Neuronal stem cell (in vitro differentiated cells): ENCODE results near the gene GRIK4.
A peak's percentile ranks its signal among the peaks of the same experiment; 100 is the strongest.

Experiments
- DNase-seq: peaks from one replicate; pipeline ENCODE4 v3.0.0-alpha.2; 2013; ENCODE audit warnings: low spot score
- H2AFZ ChIP-seq: one replicate; pipeline ENCODE4 v1.6.1; 2013; ENCODE audit warnings: mild to moderate bottlenecking, low read length, inconsistent platforms
- H2AK5ac ChIP-seq: 2 replicates; pipeline ENCODE4 v1.6.1; 2013; ENCODE audit warnings: low read depth, mild to moderate bottlenecking, inconsistent platforms, low read length, moderate library complexity, mixed read lengths
- H2BK120ac ChIP-seq: 2 replicates; pipeline ENCODE4 v1.6.1; 2013; ENCODE audit warnings: low read depth, mild to moderate bottlenecking, inconsistent platforms, low read length, moderate library complexity, mixed read lengths
- H2BK12ac ChIP-seq: one replicate; pipeline ENCODE4 v1.6.1; 2013; ENCODE audit warnings: low read length, inconsistent platforms
- H2BK15ac ChIP-seq: 2 replicates; pipeline ENCODE4 v1.6.1; 2013; ENCODE audit warnings: mild to moderate bottlenecking, low read length, inconsistent platforms, mixed read lengths
- H2BK5ac ChIP-seq: one replicate; pipeline ENCODE4 v1.6.1; 2013; ENCODE audit warnings: inconsistent platforms, mild to moderate bottlenecking, low read length, moderate library complexity
- H3K14ac ChIP-seq: one replicate; pipeline ENCODE4 v1.6.1; 2013; ENCODE audit warnings: low read length, inconsistent platforms
- H3K18ac ChIP-seq: 2 replicates; pipeline ENCODE4 v1.6.1; 2013; ENCODE audit warnings: low read length, inconsistent platforms
- H3K23ac ChIP-seq: 2 replicates; pipeline ENCODE4 v1.6.1; 2013; ENCODE audit warnings: low read depth, mild to moderate bottlenecking, mixed read lengths, low read length, inconsistent platforms; ENCODE audit not compliant: poor library complexity
- H3K27ac ChIP-seq: replicated peaks from 3 replicates; pipeline ENCODE4 v1.5.1; 2013; ENCODE audit warnings: low read length, inconsistent platforms
- H3K27me3 ChIP-seq, 3 experiments: 2 replicates each; pipeline ENCODE4 v1.6.1; 2013; ENCODE audit warnings: low read length in 3 of 3, mild to moderate bottlenecking in 2 of 3, inconsistent platforms in 1 of 3, low read depth in 1 of 3, mixed read lengths in 1 of 3, moderate library complexity in 1 of 3; ENCODE audit not compliant: control insufficient read depth in 3 of 3, insufficient read depth in 3 of 3
- H3K36me3 ChIP-seq, 2 donors: replicated peaks in 1 of 2; 2 replicates each; pipeline ENCODE4 v1.6.1; 2013; ENCODE audit warnings: low read length in 2 of 2; ENCODE audit not compliant: control insufficient read depth in 2 of 2, insufficient read depth in 2 of 2
- H3K4ac ChIP-seq: 2 replicates; pipeline ENCODE4 v1.6.1; 2013; ENCODE audit warnings: inconsistent platforms, mild to moderate bottlenecking, low read length, moderate library complexity
- H3K4me1 ChIP-seq, 2 donors: 1 replicate in 1 of 2; 2 replicates in 1 of 2; pipeline ENCODE4 v1.6.1; 2013; ENCODE audit warnings: low read length in 2 of 2, low read depth in 1 of 2; ENCODE audit not compliant: control insufficient read depth in 2 of 2, insufficient read depth in 1 of 2
- H3K4me2 ChIP-seq: one replicate; pipeline ENCODE4 v1.6.1; 2013; ENCODE audit warnings: mild to moderate bottlenecking, low read length, inconsistent platforms; ENCODE audit not compliant: insufficient read depth, poor library complexity, severe bottlenecking
- H3K4me3 ChIP-seq, 2 donors: 2 replicates each; pipeline ENCODE4 v1.5.1; 2013; ENCODE audit warnings: low read length in 2 of 2, mild to moderate bottlenecking in 2 of 2, inconsistent platforms in 1 of 2, moderate library complexity in 1 of 2
- H3K79me1 ChIP-seq: one replicate; pipeline ENCODE4 v1.6.1; 2013; ENCODE audit warnings: low read depth, mild to moderate bottlenecking, inconsistent platforms, low read length, moderate library complexity
- H3K9ac ChIP-seq: one replicate; pipeline ENCODE4 v1.6.1; 2013; ENCODE audit warnings: mild to moderate bottlenecking, low read depth, low read length, inconsistent platforms; ENCODE audit not compliant: poor library complexity
- H3K9me3 ChIP-seq, 2 donors: replicated peaks in 1 of 2; 2 replicates each; pipeline versions ENCODE3 to v1.6.1; 2013; ENCODE audit warnings: low read length in 2 of 2, mild to moderate bottlenecking in 2 of 2, inconsistent platforms in 1 of 2, low read depth in 1 of 2, mixed read lengths in 1 of 2, moderate library complexity in 1 of 2; ENCODE audit not compliant: control insufficient read depth in 2 of 2, insufficient read depth in 1 of 2
- H4K8ac ChIP-seq: one replicate; pipeline ENCODE4 v1.6.1; 2013; ENCODE audit warnings: low read depth, mild to moderate bottlenecking, inconsistent platforms, low read length, moderate library complexity
- H4K91ac ChIP-seq: one replicate; pipeline ENCODE4 v1.6.1; 2013; ENCODE audit warnings: low read length, low read depth, mild to moderate bottlenecking, inconsistent platforms; ENCODE audit not compliant: poor library complexity
- WGBS, 2 donors: extraction: QIAGEN DNeasy Blood & Tissue Kit; methylation state at CpG; one replicate each; pipeline ENCODE4 v1.1.7; 2013; ENCODE audit warnings: missing lambda C conversion rate in 2 of 2, mixed read lengths in 1 of 2; ENCODE audit not compliant: insufficient read length in 2 of 2, insufficient replicate concordance in 1 of 2; ENCODE audit errors: extremely low coverage in 2 of 2; 5-methylcytosine and 5-hydroxymethylcytosine counted together

Gene GRIK4

GRCh38 chr11:120536091-120536796, 24.7 kb downstream of the GRIK4 start:
- Histone ChIP-seq H3K79me1 (no peaks in the 10 kb centered on the region), H2BK12ac (no peak overlapping the region), H3K9me3 (no peaks in the 10 kb centered on the region), H3K27ac (no peak overlapping the region), H3K4me3 (no peak overlapping the region), H4K8ac (no peak overlapping the region), H3K23ac (no peak overlapping the region), H3K36me3 (no peaks in the 10 kb centered on the region), H3K18ac (no peak overlapping the region), H3K4me2 (no peak overlapping the region), H2BK5ac (no peak overlapping the region), H2BK15ac (no peak overlapping the region), H3K27me3 (no peaks in the 10 kb centered on the region), H4K91ac (no peak overlapping the region), H3K9ac (no peak overlapping the region), H3K14ac (no peak overlapping the region), H2AFZ (no peak overlapping the region), H3K4ac (no peak overlapping the region), H2AK5ac (no peak overlapping the region), H3K4me1 (peaks cover 8 to 10% of the 10 kb centered on the region in 2 donors), H2BK120ac (no peak overlapping the region)
- no CpG with 5 or more reads among the region's 13 CpGs for WGBS, 2 donors
- DNase-seq: no peak

- Histone ChIP-seq H3K79me1 (no peaks in the 10 kb centered on the region), H3K9me3 (peaks cover 0 to under 1% of the 10 kb centered on the region in 2 donors), H3K4ac (no peak overlapping the region), H2BK120ac (no peak overlapping the region), H4K91ac (no peak overlapping the region), H2BK15ac (no peak overlapping the region), H3K18ac (peak overlapping the region; percentile 17), H3K23ac (no peak overlapping the region), H3K9ac (no peak overlapping the region), H3K14ac (peak overlapping the region; percentile 5), H3K4me1 (peaks cover 8 to 10% of the 10 kb centered on the region in 2 donors), H3K27me3 (no peaks in the 10 kb centered on the region), H2AFZ (no peak overlapping the region), H2BK12ac (no peak overlapping the region), H4K8ac (no peak overlapping the region), H3K4me2 (no peak overlapping the region), H2BK5ac (no peak overlapping the region), H3K36me3 (no peaks in the 10 kb centered on the region), H2AK5ac (no peak overlapping the region), H3K27ac (no peak overlapping the region), H3K4me3 (no peak overlapping the region)
- no CpG with 5 or more reads among the region's 11 CpGs for WGBS, 2 donors
- DNase-seq: no peak
These were observed 25.2 kb downstream of the GRIK4 start for GRCh38 chr11:120536797-120537169.

- no peak for DNase-seq
- H3K9ac ChIP-seq: no peak overlapping the region
- H3K4me3 ChIP-seq: no peak overlapping the region
- H3K36me3 ChIP-seq: no peaks in the 10 kb centered on the region
- H2BK12ac ChIP-seq: no peak overlapping the region
- no peak overlapping the region for H3K23ac ChIP-seq
- H4K91ac ChIP-seq: no peak overlapping the region
- no peak overlapping the region for H3K18ac ChIP-seq
- H3K4me2 ChIP-seq: no peak overlapping the region
- peaks cover 0 to 2% of the 10 kb centered on the region in 2 donors for H3K4me1 ChIP-seq
- H3K27ac ChIP-seq: no peak overlapping the region
- H2BK15ac ChIP-seq: no peak overlapping the region
- H2BK5ac ChIP-seq: no peak overlapping the region
- H3K14ac ChIP-seq: no peak overlapping the region
- H2BK120ac ChIP-seq: no peak overlapping the region
- WGBS, 2 donors: no CpG with 5 or more reads among the region's 12 CpGs
- H2AFZ ChIP-seq: no peak overlapping the region
- H3K79me1 ChIP-seq: no peaks in the 10 kb centered on the region
- H4K8ac ChIP-seq: no peak overlapping the region
- peaks cover 0 to 6% of the 10 kb centered on the region in 2 donors for H3K9me3 ChIP-seq
- no peak overlapping the region for H2AK5ac ChIP-seq
- no peak overlapping the region for H3K4ac ChIP-seq
- no peaks in the 10 kb centered on the region for H3K27me3 ChIP-seq
These were observed 26.4 kb downstream of the GRIK4 start for GRCh38 chr11:120537996-120538395.

- H2AFZ ChIP-seq: no peak overlapping the region
- H2BK120ac ChIP-seq: no peak overlapping the region
- no peak overlapping the region for H3K4me3 ChIP-seq
- no peak overlapping the region for H2BK12ac ChIP-seq
- no peak overlapping the region for H3K9ac ChIP-seq
- H4K8ac ChIP-seq: no peak overlapping the region
- no peak overlapping the region for H2AK5ac ChIP-seq
- H3K23ac ChIP-seq: no peak overlapping the region
- H3K4ac ChIP-seq: no peak overlapping the region
- H3K27me3 ChIP-seq: no peaks in the 10 kb centered on the region
- H3K27ac ChIP-seq: no peak overlapping the region
- no peak overlapping the region for H3K18ac ChIP-seq
- no peak for DNase-seq
- no peaks in the 10 kb centered on the region for H3K79me1 ChIP-seq
- no peak overlapping the region for H2BK15ac ChIP-seq
- H3K4me2 ChIP-seq: no peak overlapping the region
- H3K36me3 ChIP-seq: no peaks in the 10 kb centered on the region
- peaks cover 0 to 2% of the 10 kb centered on the region in 2 donors for H3K4me1 ChIP-seq
- H2BK5ac ChIP-seq: no peak overlapping the region
- H3K9me3 ChIP-seq: peaks cover 0 to 6% of the 10 kb centered on the region in 2 donors
- no peak overlapping the region for H3K14ac ChIP-seq
- H4K91ac ChIP-seq: no peak overlapping the region
- no CpG with 5 or more reads among the region's 2 CpGs for WGBS, 2 donors
These were observed 27.2 kb downstream of the GRIK4 start for GRCh38 chr11:120538707-120539106.
